HG03045 (cell line): ENCODE data around the gene PPP6R3.
"Not testable (repeated sequence)": the region's sequence is repeated elsewhere in the genome, so short reads cannot be mapped to it uniquely, and the experiment has no call there.

Experiments
- ATAC-seq: cut with Tn5 transposase; IDR thresholded peaks from one replicate; pipeline ENCODE4 v1.9.1; 2021; ENCODE audit warnings: mild to moderate bottlenecking, moderate library complexity; ENCODE audit not compliant: unreplicated experiment

PPP6R3 gene

GRCh38 chr11:68589547-68590216, 129.1 kb downstream of the PPP6R3 start:
- ATAC-seq: no peak

GRCh38 chr11:68591719-68592118, 131.2 kb downstream of the PPP6R3 start:
- no peak for ATAC-seq

GRCh38 chr11:68593441-68593840, 132.9 kb downstream of the PPP6R3 start:
- no peak for ATAC-seq

- ATAC-seq: no peak
These were observed 133.6 kb downstream of the PPP6R3 start for GRCh38 chr11:68594123-68594522.

- ATAC-seq: no peak
These were observed 135.7 kb downstream of the PPP6R3 start for GRCh38 chr11:68596231-68596630.

GRCh38 chr11:68598816-68599653, 138.5 kb downstream of the PPP6R3 start:
- ATAC-seq: no peak

GRCh38 chr11:68601147-68601546, 140.6 kb downstream of the PPP6R3 start:
- ATAC-seq: no peak

GRCh38 chr11:68609761-68610160, 149.2 kb downstream of the PPP6R3 start:
- no peak for ATAC-seq

- no peak for ATAC-seq
These were observed 150.0 kb downstream of the PPP6R3 start for GRCh38 chr11:68610452-68611116.

- no peak for ATAC-seq
These were observed 155.1 kb downstream of the PPP6R3 start for GRCh38 chr11:68615657-68616056.

- ATAC-seq: no peak
These were observed 157.6 kb downstream of the PPP6R3 start for GRCh38 chr11:68617925-68618809.

- no peak for ATAC-seq
These were observed 161.3 kb downstream of the PPP6R3 start for GRCh38 chr11:68621826-68622225.

- ATAC-seq: not testable (repeated sequence)
These were observed 163.2 kb downstream of the PPP6R3 start for GRCh38 chr11:68623706-68624105.

- ATAC-seq: not testable (repeated sequence)
These were observed 164.5 kb downstream of the PPP6R3 start for GRCh38 chr11:68625069-68625468.

- ATAC-seq: not testable (repeated sequence)
These were observed 165.7 kb downstream of the PPP6R3 start for GRCh38 chr11:68626236-68626635.

- not testable (repeated sequence) for ATAC-seq
These were observed 168.3 kb downstream of the PPP6R3 start for GRCh38 chr11:68628837-68629236.

- ATAC-seq: not testable (repeated sequence)
These were observed 171.8 kb downstream of the PPP6R3 start for GRCh38 chr11:68632375-68632774.

- ATAC-seq: no peak
These were observed 172.2 kb downstream of the PPP6R3 start for GRCh38 chr11:68632802-68633201.

GRCh38 chr11:68634606-68635005, 174.1 kb downstream of the PPP6R3 start:
- ATAC-seq: not testable (repeated sequence)

- not testable (repeated sequence) for ATAC-seq
These were observed 174.6 kb downstream of the PPP6R3 start for GRCh38 chr11:68635172-68635571.

- not testable (repeated sequence) for ATAC-seq
These were observed 175.3 kb downstream of the PPP6R3 start for GRCh38 chr11:68635883-68636282.
